Keratinocyte (primary cell): ENCODE measurements around the gene CYB5A. TPM values are rescaled to one million over a fixed set of nuclear protein-coding genes. Genes with fewer than 3 reads are reported as not detected.

Source experiments
- DNase-seq: peaks from one replicate; pipeline ENCODE4 v3.0.0-alpha.2; 2011; ENCODE audit warnings: low read depth, missing footprints, low spot score
- FAIRE-seq: peaks from 2 replicates; lab custom pipeline; 2011; peaks lifted over from hg19 to GRCh38; lab: Jason Lieb, UNC
- H2AFZ ChIP-seq: 2 replicates; pipeline ENCODE4 v1.6.0; 2012; ENCODE audit warnings: low read length, control low read depth, inconsistent platforms; ENCODE audit not compliant: control insufficient read depth
- H3K27ac ChIP-seq: 2 replicates; pipeline ENCODE4 v1.5.1; 2011; ENCODE audit warnings: low read length; ENCODE audit not compliant: control insufficient read depth, insufficient read depth
- H3K27me3 ChIP-seq: 3 replicates; pipeline ENCODE4 v1.6.0; 2011; ENCODE audit warnings: low read length; ENCODE audit not compliant: control insufficient read depth, insufficient read depth; ENCODE audit errors: extremely low read depth
- H3K36me3 ChIP-seq, 2 experiments: 2 replicates in 1 of 2; 3 replicates in 1 of 2; pipeline ENCODE4 v1.5.1; 2011; ENCODE audit warnings: low read length in 2 of 2, mild to moderate bottlenecking in 1 of 2; ENCODE audit not compliant: control insufficient read depth in 2 of 2, insufficient read depth in 2 of 2; ENCODE audit errors: extremely low read depth in 1 of 2
- H3K4me1 ChIP-seq: 3 replicates; pipeline ENCODE4 v1.5.1; 2011; ENCODE audit warnings: low read length; ENCODE audit not compliant: control insufficient read depth, insufficient read depth; ENCODE audit errors: extremely low read depth
- H3K4me2 ChIP-seq: 3 replicates; pipeline ENCODE4 v1.6.0; 2011; ENCODE audit warnings: low read depth, low read length; ENCODE audit not compliant: control insufficient read depth, insufficient read depth; ENCODE audit errors: extremely low read depth
- H3K4me3 ChIP-seq, 3 experiments: fragments of 200-600 bp in 1 of 3; sonication (generic) in 1 of 3; 2 replicates in 2 of 3; 3 replicates in 1 of 3; pipeline ENCODE4 v1.5.1; 2011 to 2016; ENCODE audit warnings: low read length in 3 of 3, mild to moderate bottlenecking in 3 of 3, control low read depth in 2 of 3, inconsistent platforms in 1 of 3, low read depth in 1 of 3, mixed read lengths in 1 of 3, mixed run types in 1 of 3, moderate library complexity in 1 of 3; ENCODE audit not compliant: control insufficient read depth in 2 of 3, insufficient read depth in 2 of 3; ENCODE audit errors: extremely low read depth in 1 of 3
- H3K79me2 ChIP-seq: 2 replicates; pipeline ENCODE4 v1.6.0; 2012; ENCODE audit warnings: low read length; ENCODE audit not compliant: control insufficient read depth, insufficient read depth
- H3K9ac ChIP-seq: 3 replicates; pipeline ENCODE4 v1.6.0; 2011; ENCODE audit warnings: low read length; ENCODE audit not compliant: control insufficient read depth, insufficient read depth; ENCODE audit errors: extremely low read depth
- H3K9me1 ChIP-seq: 3 replicates; pipeline ENCODE4 v1.6.0; 2011; ENCODE audit warnings: low read length; ENCODE audit not compliant: control insufficient read depth, insufficient read depth; ENCODE audit errors: extremely low read depth
- H3K9me3 ChIP-seq: 2 replicates; pipeline ENCODE4 v1.5.1; 2012; ENCODE audit warnings: low read depth, low read length; ENCODE audit not compliant: control insufficient read depth
- H4K20me1 ChIP-seq: 3 replicates; pipeline ENCODE4 v1.6.0; 2011; ENCODE audit warnings: low read length; ENCODE audit not compliant: control insufficient read depth, insufficient read depth; ENCODE audit errors: extremely low read depth
- EZH2 ChIP-seq: IDR thresholded peaks from one replicate; pipeline ENCODE4 v1.6.1; 2012; ENCODE audit warnings: inconsistent platforms, mild to moderate bottlenecking, low read length, moderate library complexity
- dilution Hi-C: fragments of 300-500 bp; cut with MboI; formaldehyde crosslinking; loops from one replicate; pipeline ENCODE4 v1.7.0; 2020; ENCODE audit warnings: low sequenced_read_pairs; ENCODE audit not compliant: extremely low pct_ligation_motif_present
- polyA plus RNA-seq, 5 experiments: library from polyadenylated mRNA; depleted of rRNA in 3 of 5; stranded (reverse) in 3 of 5; stranded (forward) in 1 of 5; unstranded in 1 of 5; fragments of >200 nt; gene quantifications; 1 replicate in 1 of 5; 2 replicates in 3 of 5; 3 replicates in 1 of 5; pipeline versions ENCODE4 v1.2.1 to v1.2.3, GENCODE V29; 2011 to 2012; ENCODE audit warnings: missing spikeins in 2 of 5, low read depth in 1 of 5, low replicate concordance in 1 of 5
- TF ChIP-seq, protein P1 (sequence below), 3 experiments: IDR thresholded peaks in 1 of 3; conservative IDR thresholded peaks in 1 of 3; optimal IDR thresholded peaks in 1 of 3; 2 replicates in 2 of 3; 3 replicates in 1 of 3; pipeline versions ENCODE3 to v1.5.1; 2011; ENCODE audit warnings: low read length in 3 of 3, mild to moderate bottlenecking in 3 of 3, moderate library complexity in 2 of 3, control low read depth in 1 of 3, inconsistent platforms in 1 of 3; ENCODE audit not compliant: insufficient read depth in 2 of 3; ENCODE audit errors: extremely low read depth in 1 of 3

Gene CYB5A
- polyA plus RNA-seq, 1 donor (not counting 4 experiments of a cell fraction or from before 2014, with no cell fraction given): 49.4 TPM

DNA sequence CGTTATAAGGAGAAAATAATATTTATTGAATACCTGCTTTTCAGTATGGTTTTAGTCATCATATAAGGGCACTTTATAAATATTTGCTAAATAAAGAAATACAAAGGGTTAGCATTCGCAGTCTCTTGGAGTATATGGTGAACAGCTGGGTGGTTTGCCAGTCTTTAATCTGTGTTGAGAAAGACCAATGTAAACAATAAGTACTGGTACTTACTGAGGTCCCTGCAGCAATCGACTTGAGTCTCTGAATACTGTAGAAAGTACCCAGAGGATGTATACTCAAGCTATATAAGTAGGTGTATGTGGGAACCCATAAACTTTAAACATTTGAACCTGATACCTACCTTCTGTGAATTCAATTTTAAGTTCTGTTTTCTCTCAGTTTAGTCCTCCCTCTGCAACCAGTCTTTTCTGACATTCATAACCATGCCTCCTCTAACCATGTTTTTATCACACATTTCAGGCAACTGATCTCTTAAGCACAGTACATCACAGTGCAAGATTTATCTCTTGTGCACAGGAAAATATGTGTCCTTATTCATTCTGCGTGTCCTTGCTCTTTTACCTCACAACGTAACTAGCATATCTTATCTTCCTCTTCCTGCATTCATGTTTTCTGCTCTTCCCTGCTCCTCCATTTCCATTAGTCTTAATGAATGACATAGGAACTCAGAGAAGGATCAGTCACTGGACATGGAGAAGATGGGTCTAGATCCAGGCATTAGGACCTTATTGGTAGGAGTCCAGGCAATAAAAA, 45.6 kb upstream of the CYB5A start:
- Histone ChIP-seq H3K4me2 (no peak overlapping the region), H3K79me2 (no peaks in the 10 kb centered on the region), H3K9me1 (no peaks in the 10 kb centered on the region), H3K27ac (no peak overlapping the region), H2AFZ (no peak overlapping the region), H3K4me1 (no peaks in the 10 kb centered on the region), H3K9me3 (no peaks in the 10 kb centered on the region), H3K4me3 (no peak overlapping the region), H4K20me1 (no peaks in the 10 kb centered on the region), H3K27me3 (no peaks in the 10 kb centered on the region), H3K36me3 (no peaks in the 10 kb centered on the region), H3K9ac (no peak overlapping the region)
- no peak for FAIRE-seq
- no peak for TF ChIP-seq EZH2
- no peak for DNase-seq
- dilution Hi-C loops: no loop called here

DNA sequence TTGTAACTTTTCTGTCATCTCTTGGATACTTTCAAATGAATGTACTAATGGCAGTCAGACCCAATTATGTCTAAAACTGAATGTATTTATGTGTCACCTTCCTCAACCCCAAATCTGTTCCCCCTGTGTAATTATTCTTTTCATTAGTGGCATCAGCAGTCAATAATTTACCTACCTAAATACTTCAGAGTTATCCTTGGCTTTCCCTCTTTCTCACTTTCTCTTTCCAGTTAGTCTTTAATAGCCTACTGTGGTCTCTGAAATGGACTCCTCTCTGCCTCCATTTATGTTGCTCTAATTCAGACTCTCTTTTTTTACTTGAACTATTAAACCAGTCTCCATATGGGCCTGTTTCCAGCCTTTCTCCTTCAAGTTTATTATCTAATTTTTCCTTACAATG, 44.9 kb upstream of the CYB5A start:
- TF ChIP-seq EZH2: no peak
- TF ChIP-seq, protein P1, sequence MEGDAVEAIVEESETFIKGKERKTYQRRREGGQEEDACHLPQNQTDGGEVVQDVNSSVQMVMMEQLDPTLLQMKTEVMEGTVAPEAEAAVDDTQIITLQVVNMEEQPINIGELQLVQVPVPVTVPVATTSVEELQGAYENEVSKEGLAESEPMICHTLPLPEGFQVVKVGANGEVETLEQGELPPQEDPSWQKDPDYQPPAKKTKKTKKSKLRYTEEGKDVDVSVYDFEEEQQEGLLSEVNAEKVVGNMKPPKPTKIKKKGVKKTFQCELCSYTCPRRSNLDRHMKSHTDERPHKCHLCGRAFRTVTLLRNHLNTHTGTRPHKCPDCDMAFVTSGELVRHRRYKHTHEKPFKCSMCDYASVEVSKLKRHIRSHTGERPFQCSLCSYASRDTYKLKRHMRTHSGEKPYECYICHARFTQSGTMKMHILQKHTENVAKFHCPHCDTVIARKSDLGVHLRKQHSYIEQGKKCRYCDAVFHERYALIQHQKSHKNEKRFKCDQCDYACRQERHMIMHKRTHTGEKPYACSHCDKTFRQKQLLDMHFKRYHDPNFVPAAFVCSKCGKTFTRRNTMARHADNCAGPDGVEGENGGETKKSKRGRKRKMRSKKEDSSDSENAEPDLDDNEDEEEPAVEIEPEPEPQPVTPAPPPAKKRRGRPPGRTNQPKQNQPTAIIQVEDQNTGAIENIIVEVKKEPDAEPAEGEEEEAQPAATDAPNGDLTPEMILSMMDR (optimal IDR thresholded peaks at IDR 0.05 in 1 of 3, IDR thresholded peaks at IDR 0.05 in 1 of 3, conservative IDR thresholded peaks at IDR 0.05 in 1 of 3; ENCODE audit: extremely low read depth in 1 of 3, insufficient read depth in 2 of 3, low read length in 3 of 3): no peak
- no peak for DNase-seq
- H3K4me3 ChIP-seq: no peak overlapping the region

More for the DNA sequence above, 44.9 kb upstream of the CYB5A start:
- no peaks in the 10 kb centered on the region for H3K9me1 ChIP-seq
- no peak for FAIRE-seq
- no peaks in the 10 kb centered on the region for H3K4me1 ChIP-seq
- H3K27ac ChIP-seq: no peak overlapping the region
- dilution Hi-C loops: no loop called here
- H3K27me3 ChIP-seq: no peaks in the 10 kb centered on the region
- H4K20me1 ChIP-seq: no peaks in the 10 kb centered on the region
- H2AFZ ChIP-seq: no peak overlapping the region
- no peaks in the 10 kb centered on the region for H3K9me3 ChIP-seq
- H3K4me2 ChIP-seq: no peak overlapping the region
- no peak overlapping the region for H3K9ac ChIP-seq
- no peaks in the 10 kb centered on the region for H3K36me3 ChIP-seq
- no peaks in the 10 kb centered on the region for H3K79me2 ChIP-seq
